Keratinocyte (primary cell): ENCODE results near the gene CAVIN1. TPM values are rescaled to one million over a fixed set of nuclear protein-coding genes. Genes with fewer than 3 reads are reported as not detected.

ENCODE experiments used
- DNase-seq: peaks from one replicate; pipeline ENCODE4 v3.0.0-alpha.2; 2011; ENCODE audit warnings: low read depth, missing footprints, low spot score
- FAIRE-seq: peaks from 2 replicates; lab custom pipeline; 2011; peaks lifted over from hg19 to GRCh38; lab: Jason Lieb, UNC
- H2AFZ ChIP-seq: 2 replicates; pipeline ENCODE4 v1.6.0; 2012; ENCODE audit warnings: low read length, control low read depth, inconsistent platforms; ENCODE audit not compliant: control insufficient read depth
- H3K27ac ChIP-seq: 2 replicates; pipeline ENCODE4 v1.5.1; 2011; ENCODE audit warnings: low read length; ENCODE audit not compliant: control insufficient read depth, insufficient read depth
- H3K27me3 ChIP-seq: 3 replicates; pipeline ENCODE4 v1.6.0; 2011; ENCODE audit warnings: low read length; ENCODE audit not compliant: control insufficient read depth, insufficient read depth; ENCODE audit errors: extremely low read depth
- H3K36me3 ChIP-seq, 2 experiments: 2 replicates in 1 of 2; 3 replicates in 1 of 2; pipeline ENCODE4 v1.5.1; 2011; ENCODE audit warnings: low read length in 2 of 2, mild to moderate bottlenecking in 1 of 2; ENCODE audit not compliant: control insufficient read depth in 2 of 2, insufficient read depth in 2 of 2; ENCODE audit errors: extremely low read depth in 1 of 2
- H3K4me1 ChIP-seq: 3 replicates; pipeline ENCODE4 v1.5.1; 2011; ENCODE audit warnings: low read length; ENCODE audit not compliant: control insufficient read depth, insufficient read depth; ENCODE audit errors: extremely low read depth
- H3K4me2 ChIP-seq: 3 replicates; pipeline ENCODE4 v1.6.0; 2011; ENCODE audit warnings: low read depth, low read length; ENCODE audit not compliant: control insufficient read depth, insufficient read depth; ENCODE audit errors: extremely low read depth
- H3K4me3 ChIP-seq, 3 experiments: fragments of 200-600 bp in 1 of 3; sonication (generic) in 1 of 3; 2 replicates in 2 of 3; 3 replicates in 1 of 3; pipeline ENCODE4 v1.5.1; 2011 to 2016; ENCODE audit warnings: low read length in 3 of 3, mild to moderate bottlenecking in 3 of 3, control low read depth in 2 of 3, inconsistent platforms in 1 of 3, low read depth in 1 of 3, mixed read lengths in 1 of 3, mixed run types in 1 of 3, moderate library complexity in 1 of 3; ENCODE audit not compliant: control insufficient read depth in 2 of 3, insufficient read depth in 2 of 3; ENCODE audit errors: extremely low read depth in 1 of 3
- H3K79me2 ChIP-seq: 2 replicates; pipeline ENCODE4 v1.6.0; 2012; ENCODE audit warnings: low read length; ENCODE audit not compliant: control insufficient read depth, insufficient read depth
- H3K9ac ChIP-seq: 3 replicates; pipeline ENCODE4 v1.6.0; 2011; ENCODE audit warnings: low read length; ENCODE audit not compliant: control insufficient read depth, insufficient read depth; ENCODE audit errors: extremely low read depth
- H3K9me1 ChIP-seq: 3 replicates; pipeline ENCODE4 v1.6.0; 2011; ENCODE audit warnings: low read length; ENCODE audit not compliant: control insufficient read depth, insufficient read depth; ENCODE audit errors: extremely low read depth
- H3K9me3 ChIP-seq: 2 replicates; pipeline ENCODE4 v1.5.1; 2012; ENCODE audit warnings: low read depth, low read length; ENCODE audit not compliant: control insufficient read depth
- H4K20me1 ChIP-seq: 3 replicates; pipeline ENCODE4 v1.6.0; 2011; ENCODE audit warnings: low read length; ENCODE audit not compliant: control insufficient read depth, insufficient read depth; ENCODE audit errors: extremely low read depth
- EZH2 ChIP-seq: IDR thresholded peaks from one replicate; pipeline ENCODE4 v1.6.1; 2012; ENCODE audit warnings: inconsistent platforms, mild to moderate bottlenecking, low read length, moderate library complexity
- dilution Hi-C: fragments of 300-500 bp; cut with MboI; formaldehyde crosslinking; loops from one replicate; pipeline ENCODE4 v1.7.0; 2020; ENCODE audit warnings: low sequenced_read_pairs; ENCODE audit not compliant: extremely low pct_ligation_motif_present
- polyA plus RNA-seq, 5 experiments: library from polyadenylated mRNA; depleted of rRNA in 3 of 5; stranded (reverse) in 3 of 5; stranded (forward) in 1 of 5; unstranded in 1 of 5; fragments of >200 nt; gene quantifications; 1 replicate in 1 of 5; 2 replicates in 3 of 5; 3 replicates in 1 of 5; pipeline versions ENCODE4 v1.2.1 to v1.2.3, GENCODE V29; 2011 to 2012; ENCODE audit warnings: missing spikeins in 2 of 5, low read depth in 1 of 5, low replicate concordance in 1 of 5
- TF ChIP-seq, protein P1 (sequence below), 3 experiments: IDR thresholded peaks in 1 of 3; conservative IDR thresholded peaks in 1 of 3; optimal IDR thresholded peaks in 1 of 3; 2 replicates in 2 of 3; 3 replicates in 1 of 3; pipeline versions ENCODE3 to v1.5.1; 2011; ENCODE audit warnings: low read length in 3 of 3, mild to moderate bottlenecking in 3 of 3, moderate library complexity in 2 of 3, control low read depth in 1 of 3, inconsistent platforms in 1 of 3; ENCODE audit not compliant: insufficient read depth in 2 of 3; ENCODE audit errors: extremely low read depth in 1 of 3

Gene CAVIN1
- polyA plus RNA-seq, 1 donor (not counting 4 experiments of a cell fraction or from before 2014, with no cell fraction given), result 172 TPM

DNA sequence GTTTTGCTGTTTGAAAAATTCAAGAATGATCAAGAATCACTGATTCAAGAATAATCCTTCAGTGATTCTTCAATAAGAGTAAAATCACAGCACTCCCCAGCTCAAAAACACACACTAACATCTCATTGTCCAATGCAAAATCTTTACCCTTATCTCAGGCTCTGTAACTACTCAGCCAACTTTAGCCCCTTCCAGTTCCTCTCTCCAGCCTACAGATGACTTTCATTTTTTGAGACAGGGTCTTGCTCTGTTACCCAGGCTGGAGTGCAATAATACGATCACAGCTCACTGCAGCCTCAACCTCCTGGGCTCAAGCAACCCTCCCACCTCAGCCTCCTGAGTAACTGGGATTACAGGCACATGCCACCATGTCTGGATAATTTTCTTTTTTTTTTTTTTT is 59.8 kb downstream of the CAVIN1 start:
- Histone ChIP-seq H3K79me2 (peaks cover 82% of the 10 kb centered on the region), H3K36me3 (no peaks in the 10 kb centered on the region), H3K4me2 (peak overlapping the region; percentile 22), H3K9ac (no peak overlapping the region), H2AFZ (no peak overlapping the region), H3K9me1 (peaks cover 5% of the 10 kb centered on the region), H3K4me3 (no peak overlapping the region), H3K27ac (no peak overlapping the region), H4K20me1 (peaks cover 6% of the 10 kb centered on the region), H3K9me3 (no peaks in the 10 kb centered on the region), H3K4me1 (peaks cover 20% of the 10 kb centered on the region), H3K27me3 (no peaks in the 10 kb centered on the region)
- dilution Hi-C loops, result no loop called here
- FAIRE-seq (no peak), DNase-seq (no peak)
- TF ChIP-seq, protein P1, sequence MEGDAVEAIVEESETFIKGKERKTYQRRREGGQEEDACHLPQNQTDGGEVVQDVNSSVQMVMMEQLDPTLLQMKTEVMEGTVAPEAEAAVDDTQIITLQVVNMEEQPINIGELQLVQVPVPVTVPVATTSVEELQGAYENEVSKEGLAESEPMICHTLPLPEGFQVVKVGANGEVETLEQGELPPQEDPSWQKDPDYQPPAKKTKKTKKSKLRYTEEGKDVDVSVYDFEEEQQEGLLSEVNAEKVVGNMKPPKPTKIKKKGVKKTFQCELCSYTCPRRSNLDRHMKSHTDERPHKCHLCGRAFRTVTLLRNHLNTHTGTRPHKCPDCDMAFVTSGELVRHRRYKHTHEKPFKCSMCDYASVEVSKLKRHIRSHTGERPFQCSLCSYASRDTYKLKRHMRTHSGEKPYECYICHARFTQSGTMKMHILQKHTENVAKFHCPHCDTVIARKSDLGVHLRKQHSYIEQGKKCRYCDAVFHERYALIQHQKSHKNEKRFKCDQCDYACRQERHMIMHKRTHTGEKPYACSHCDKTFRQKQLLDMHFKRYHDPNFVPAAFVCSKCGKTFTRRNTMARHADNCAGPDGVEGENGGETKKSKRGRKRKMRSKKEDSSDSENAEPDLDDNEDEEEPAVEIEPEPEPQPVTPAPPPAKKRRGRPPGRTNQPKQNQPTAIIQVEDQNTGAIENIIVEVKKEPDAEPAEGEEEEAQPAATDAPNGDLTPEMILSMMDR (optimal IDR thresholded peaks at IDR 0.05 in 1 of 3, IDR thresholded peaks at IDR 0.05 in 1 of 3, conservative IDR thresholded peaks at IDR 0.05 in 1 of 3; ENCODE audit: extremely low read depth in 1 of 3, insufficient read depth in 2 of 3, low read length in 3 of 3), result no peak
- no peak for TF ChIP-seq EZH2

DNA sequence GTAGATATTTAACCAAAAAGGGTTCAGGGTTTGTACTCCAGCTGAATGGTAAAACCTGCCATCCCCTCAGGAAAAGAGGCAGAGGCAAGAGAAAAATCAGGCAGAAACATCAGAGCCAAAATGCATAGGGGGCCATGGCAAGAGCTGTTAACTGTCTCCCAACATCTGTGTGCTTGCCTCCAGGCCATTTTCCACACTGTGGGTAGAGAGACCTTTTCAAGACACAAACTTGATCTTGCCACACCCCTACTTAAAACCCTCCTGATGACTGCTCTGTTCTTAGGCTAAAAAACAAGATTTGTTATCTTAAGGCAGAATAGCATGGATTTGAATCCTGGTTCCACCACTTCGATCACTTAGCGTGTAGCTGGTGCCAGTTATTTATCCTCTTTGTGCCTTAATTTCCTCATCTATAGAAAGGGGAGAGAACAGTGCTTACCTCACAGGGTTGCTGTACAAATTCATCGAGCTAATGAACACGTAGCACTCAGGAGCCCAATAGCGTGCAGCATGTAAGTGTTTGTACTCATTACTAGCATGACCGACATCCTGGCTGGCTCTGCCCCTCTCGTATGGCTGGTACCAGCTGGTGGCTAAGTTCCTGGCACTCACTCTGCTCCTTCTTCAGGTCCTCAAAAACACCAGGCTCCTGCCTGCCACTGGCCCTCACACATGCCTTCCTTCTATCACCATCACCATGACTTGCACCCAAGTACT is 60.7 kb downstream of the CAVIN1 start:
- H3K9me3 ChIP-seq, result no peaks in the 10 kb centered on the region
- H3K79me2 ChIP-seq, result peaks cover 79% of the 10 kb centered on the region
- no peaks in the 10 kb centered on the region for H3K27me3 ChIP-seq
- no peak overlapping the region for H3K4me3 ChIP-seq
- DNase-seq (no peak), FAIRE-seq (no peak)
- no peak overlapping the region for H2AFZ ChIP-seq
- TF ChIP-seq EZH2, result no peak
- TF ChIP-seq, protein P1 (optimal IDR thresholded peaks at IDR 0.05 in 1 of 3, IDR thresholded peaks at IDR 0.05 in 1 of 3, conservative IDR thresholded peaks at IDR 0.05 in 1 of 3; ENCODE audit: extremely low read depth in 1 of 3, insufficient read depth in 2 of 3, low read length in 3 of 3), result no peak
- H3K9me1 ChIP-seq, result peaks cover 5% of the 10 kb centered on the region
- peaks cover 18% of the 10 kb centered on the region for H3K4me1 ChIP-seq
- dilution Hi-C loops, result no loop called here
- peaks cover 6% of the 10 kb centered on the region for H4K20me1 ChIP-seq
- H3K36me3 ChIP-seq, result no peaks in the 10 kb centered on the region
- peak overlapping the region; percentile 22 for H3K4me2 ChIP-seq
- no peak overlapping the region for H3K9ac ChIP-seq
- H3K27ac ChIP-seq, result no peak overlapping the region
